H1 (cell line): ENCODE measurements around the gene MKX. TPM values are rescaled to one million over a fixed set of nuclear protein-coding genes. Genes with fewer than 3 reads are reported as not detected.

ENCODE experiments used
- ATF2 ChIP-seq: IDR thresholded peaks from 2 replicates; pipeline ENCODE4 v1.6.1; 2012; ENCODE audit warnings: low read length, inconsistent platforms
- BACH1 ChIP-seq: IDR thresholded peaks from 2 replicates; pipeline ENCODE4 v1.6.1; 2012; ENCODE audit warnings: low read length, improper control_type of control experiment
- CBX5 ChIP-seq: fragments of 300-800, 300-1000 bp; sonication (generic); IDR thresholded peaks from 2 replicates; pipeline ENCODE4 v1.7.1; 2016; ENCODE audit warnings: antibody characterized with exemption, low read length, low read depth
- CBX8 ChIP-seq: fragments of 300-800, 300-1000 bp; sonication (generic); IDR thresholded peaks from 2 replicates; pipeline ENCODE4 v1.7.1; 2016; ENCODE audit warnings: low read depth, low read length, borderline replicate concordance
- CHD1 ChIP-seq: IDR thresholded peaks from 2 replicates; pipeline ENCODE4 v1.6.1; 2012; ENCODE audit warnings: low read depth, low read length, improper control_type of control experiment
- FOSL1 ChIP-seq: IDR thresholded peaks from 2 replicates; pipeline ENCODE4 v1.6.1; 2011; ENCODE audit warnings: mild to moderate bottlenecking, low read depth, low read length, moderate library complexity; ENCODE audit not compliant: insufficient read depth
- GABPA ChIP-seq: IDR thresholded peaks from 2 replicates; pipeline ENCODE4 v1.6.1; 2011; ENCODE audit warnings: mild to moderate bottlenecking, low read length, moderate library complexity, borderline replicate concordance; ENCODE audit not compliant: insufficient read depth
- HDAC2 ChIP-seq, 2 experiments: fragments of 300-600 bp in 1 of 2; sonication (generic) in 1 of 2; IDR thresholded peaks; 2 replicates each; pipeline ENCODE4 v1.6.1; 2011 to 2012; ENCODE audit warnings: low read depth in 2 of 2, low read length in 2 of 2, mild to moderate bottlenecking in 2 of 2, moderate library complexity in 2 of 2, borderline replicate concordance in 1 of 2, inconsistent platforms in 1 of 2
- KDM1A ChIP-seq: fragments of 200-600, 300-600 bp; sonication (generic); IDR thresholded peaks from 2 replicates; pipeline ENCODE4 v1.7.1; 2016; ENCODE audit warnings: mild to moderate bottlenecking, low read length, borderline replicate concordance
- KDM4A ChIP-seq: IDR thresholded peaks from one replicate; pipeline ENCODE4 v1.7.1; 2012; ENCODE audit warnings: low read depth, mild to moderate bottlenecking, moderate library complexity, low read length, inconsistent platforms; ENCODE audit not compliant: severe bottlenecking
- KDM5A ChIP-seq: fragments of 200-600 bp; IDR thresholded peaks from 2 replicates; pipeline ENCODE4 v1.7.1; 2012; ENCODE audit warnings: mild to moderate bottlenecking, low read length, inconsistent platforms, mixed read lengths
- MAX ChIP-seq: IDR thresholded peaks from 2 replicates; pipeline ENCODE4 v1.6.1; 2012; ENCODE audit warnings: inconsistent platforms
- PHF8 ChIP-seq: fragments of 200-600 bp; sonication (generic); conservative IDR thresholded peaks from 2 replicates; pipeline ENCODE4 v1.7.1; 2012; ENCODE audit warnings: low read depth, mild to moderate bottlenecking, inconsistent platforms, low read length, moderate library complexity
- POLR2A ChIP-seq, 2 experiments: IDR thresholded peaks; 1 replicate in 1 of 2; 2 replicates in 1 of 2; pipeline ENCODE4 v1.6.1; 2011; ENCODE audit warnings: low read depth in 2 of 2, low read length in 2 of 2, mild to moderate bottlenecking in 2 of 2; ENCODE audit errors: control extremely low read depth in 1 of 2
- RBBP5 ChIP-seq: IDR thresholded peaks from 2 replicates; pipeline ENCODE4 v1.7.1; 2012; ENCODE audit warnings: low read depth, mild to moderate bottlenecking, inconsistent platforms, low read length, moderate library complexity, borderline replicate concordance
- RNF2 ChIP-seq: fragments of 200-900, 300-1000 bp; sonication (generic); IDR thresholded peaks from 2 replicates; pipeline ENCODE4 v1.7.1; 2016; ENCODE audit warnings: borderline replicate concordance, low read depth, mild to moderate bottlenecking, antibody characterized with exemption, low read length; ENCODE audit not compliant: poor library complexity, severe bottlenecking; ENCODE audit errors: missing control alignments
- RXRA ChIP-seq: IDR thresholded peaks from 2 replicates; pipeline ENCODE4 v1.6.1; 2011; ENCODE audit warnings: low read depth, mild to moderate bottlenecking, low read length, moderate library complexity; ENCODE audit not compliant: insufficient read depth
- SIRT6 ChIP-seq: IDR thresholded peaks from one replicate; pipeline ENCODE4 v1.7.1; 2012; ENCODE audit warnings: low read length, inconsistent platforms
- SRF ChIP-seq: IDR thresholded peaks from 2 replicates; pipeline ENCODE4 v1.6.1; 2011; ENCODE audit warnings: mild to moderate bottlenecking, low read depth, low read length, moderate library complexity
- SUZ12 ChIP-seq: fragments of 200-600 bp; sonication (generic); IDR thresholded peaks from 2 replicates; pipeline ENCODE4 v1.6.1; 2012; ENCODE audit warnings: mild to moderate bottlenecking, inconsistent platforms, low read length, moderate library complexity, mixed read lengths
- TCF12 ChIP-seq: IDR thresholded peaks from 2 replicates; pipeline ENCODE4 v1.6.1; 2011; ENCODE audit warnings: low read depth, mild to moderate bottlenecking, low read length
- polyA plus RNA-seq, 7 experiments: library from polyadenylated mRNA; depleted of rRNA in 3 of 7; stranded (reverse) in 5 of 7; unstranded in 2 of 7; fragments of >200 nt in 5 of 7; fragments of 200-250 nt in 2 of 7; gene quantifications; 1 replicate in 5 of 7; 2 replicates in 1 of 7; 4 replicates in 1 of 7; pipeline versions ENCODE4 v1.2.1 to v1.2.3, GENCODE V29; 2011 to 2013; ENCODE audit warnings: missing spikeins in 2 of 7, mixed read lengths in 2 of 7
- total RNA-seq: library from RNA; stranded (reverse); fragmentation: NEBNext Ultra II Directional; extraction: Animal tissue kit (Norgen Biotek cat#: 25700); gene quantifications from 2 replicates; pipeline ENCODE4 v1.2.1, GENCODE V29; 2021

Gene MKX
- total and polyA plus RNA-seq, 2 of the 8 experiments (the other 6 are each of a cell fraction or from before 2014, with no cell fraction given): 0.21 to 1.3 TPM

- TF ChIP-seq KDM4A: peak; percentile 97
- peak in 1 of 2 experiments; percentile 87; a peak in 1 of 4 replicates for TF ChIP-seq HDAC2 (IDR thresholded peaks at IDR 0.05; ENCODE audit: borderline replicate concordance in 1 of 2, low read depth in 2 of 2, low read length in 2 of 2)
- TF ChIP-seq MAX: peak; percentile 98
- TF ChIP-seq BACH1: no peak
- no peak for TF ChIP-seq CHD1
- TF ChIP-seq RNF2: peak; percentile 89
- TF ChIP-seq ATF2: no peak
- TF ChIP-seq CBX5: no peak
- TF ChIP-seq FOSL1: no peak
- TF ChIP-seq SIRT6: no peak
- TF ChIP-seq RXRA: no peak
- peak; percentile 86 for TF ChIP-seq SUZ12
- 0 out of 2 replicates have a peak, but pooled peaks have one; percentile 12 for TF ChIP-seq KDM1A
- TF ChIP-seq TCF12: no peak
- no peak for TF ChIP-seq KDM5A
- no peak for TF ChIP-seq PHF8
- TF ChIP-seq RBBP5: no peak
- TF ChIP-seq CBX8: no peak
- no peak for TF ChIP-seq POLR2A (IDR thresholded peaks at IDR 0.05; ENCODE audit: control extremely low read depth in 1 of 2, low read depth in 2 of 2, low read length in 2 of 2)
- TF ChIP-seq GABPA: no peak
- TF ChIP-seq SRF: no peak
These were observed 4.2 kb downstream of the MKX start (continued) for GRCh38 chr10:27741173-27742091.
